LNCaP clone FGC (cell line): ENCODE results near the gene YKT6.

Source experiments
- DNase-seq: peaks from one replicate; pipeline ENCODE4 v3.0.0-alpha.2; 2011; ENCODE audit warnings: low read depth
- H3K4me3 ChIP-seq: 2 replicates; pipeline ENCODE4 v1.5.1; 2011; ENCODE audit warnings: mild to moderate bottlenecking, low read depth, low read length, control low read depth
- CTCF ChIP-seq: IDR thresholded peaks from 2 replicates; pipeline ENCODE4 v1.5.1; 2012; ENCODE audit warnings: mild to moderate bottlenecking; ENCODE audit not compliant: control insufficient read depth, insufficient read depth; ENCODE audit errors: extremely low read depth

Gene YKT6

DNA sequence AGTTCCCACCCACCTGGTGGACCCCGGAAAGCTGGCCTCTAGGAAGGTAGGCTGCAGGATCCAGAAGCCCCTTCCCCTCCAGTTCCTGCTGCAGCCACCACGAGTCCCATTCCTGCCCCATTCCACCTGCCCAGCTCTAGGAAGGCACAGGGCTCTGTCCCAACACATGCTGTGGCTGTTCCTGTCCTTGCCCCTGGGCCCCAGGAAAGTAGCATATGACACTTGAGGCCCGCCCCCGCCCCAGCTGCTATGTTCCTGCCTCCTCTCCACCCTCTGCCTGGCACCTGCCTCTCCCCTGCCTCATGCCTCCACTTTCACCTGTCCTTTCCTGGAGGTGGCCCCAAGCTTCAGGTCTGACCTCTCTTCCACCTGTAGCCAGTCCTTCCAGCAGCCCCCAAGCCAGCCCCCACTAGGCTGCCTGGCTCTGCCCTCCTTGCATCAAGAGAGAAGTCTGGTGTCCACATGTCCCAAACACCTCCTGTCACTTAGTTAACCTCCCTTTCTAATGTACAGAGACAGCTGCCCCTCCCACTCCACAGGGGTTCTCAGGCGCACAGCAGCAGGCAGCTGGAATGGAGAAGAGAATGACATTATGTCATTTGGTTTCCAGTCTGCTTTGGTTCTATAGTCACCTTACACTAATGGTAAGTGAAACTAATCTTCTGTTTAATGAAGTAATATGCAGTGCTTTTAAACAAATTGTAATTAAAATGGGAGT, 22.7 kb downstream of the YKT6 start:
- no peak for DNase-seq
- TF ChIP-seq CTCF: no peak

DNA sequence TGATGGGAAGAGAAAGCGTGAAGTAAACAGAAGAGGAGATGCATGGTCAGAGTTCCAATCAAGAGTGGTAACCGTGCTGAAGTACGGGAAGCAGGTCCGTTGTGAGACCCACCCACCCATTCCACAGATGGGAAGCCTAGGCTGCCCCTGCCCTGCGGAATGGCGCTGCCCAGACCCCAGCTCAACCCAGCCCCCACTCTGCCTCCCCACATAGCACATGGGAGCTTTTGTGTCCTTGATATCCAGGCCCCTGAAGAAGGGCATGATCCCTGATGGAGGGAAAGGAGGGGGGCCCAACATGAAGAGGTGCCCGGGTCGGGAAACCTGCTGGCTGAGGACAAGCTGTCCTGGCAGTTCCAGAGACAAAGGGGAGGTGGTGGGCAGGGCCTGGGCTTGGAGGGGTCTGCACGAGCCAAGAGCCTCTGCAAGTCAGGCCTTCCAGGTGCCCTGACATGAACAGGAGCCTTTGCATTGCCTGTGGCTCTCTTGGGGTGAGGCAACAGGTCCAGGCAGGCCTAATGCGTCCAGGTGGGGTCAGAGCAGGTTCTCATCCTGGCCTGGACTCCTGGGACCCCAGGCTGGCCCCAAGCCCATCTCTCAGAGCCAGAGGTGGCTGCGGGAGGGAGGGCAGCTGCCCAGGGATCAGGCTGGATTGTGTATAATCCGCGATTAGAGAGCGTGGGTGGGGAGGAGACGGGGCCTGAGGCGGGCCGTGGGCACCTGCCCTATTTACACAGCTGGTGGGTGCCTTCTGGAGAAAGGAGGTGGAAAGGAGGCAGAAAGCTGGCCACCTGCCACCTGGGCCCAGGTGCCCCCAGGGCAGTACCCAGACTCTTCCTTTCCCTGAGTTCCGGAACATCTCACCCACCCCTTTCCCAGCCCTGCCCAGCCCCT, 23.5 kb downstream of the YKT6 start:
- DNase-seq: no peak
- TF ChIP-seq CTCF: no peak
- H3K4me3 ChIP-seq: no peak overlapping the region

More for the DNA sequence above, 22.7 kb downstream of the YKT6 start:
- H3K4me3 ChIP-seq: no peak overlapping the region

DNA sequence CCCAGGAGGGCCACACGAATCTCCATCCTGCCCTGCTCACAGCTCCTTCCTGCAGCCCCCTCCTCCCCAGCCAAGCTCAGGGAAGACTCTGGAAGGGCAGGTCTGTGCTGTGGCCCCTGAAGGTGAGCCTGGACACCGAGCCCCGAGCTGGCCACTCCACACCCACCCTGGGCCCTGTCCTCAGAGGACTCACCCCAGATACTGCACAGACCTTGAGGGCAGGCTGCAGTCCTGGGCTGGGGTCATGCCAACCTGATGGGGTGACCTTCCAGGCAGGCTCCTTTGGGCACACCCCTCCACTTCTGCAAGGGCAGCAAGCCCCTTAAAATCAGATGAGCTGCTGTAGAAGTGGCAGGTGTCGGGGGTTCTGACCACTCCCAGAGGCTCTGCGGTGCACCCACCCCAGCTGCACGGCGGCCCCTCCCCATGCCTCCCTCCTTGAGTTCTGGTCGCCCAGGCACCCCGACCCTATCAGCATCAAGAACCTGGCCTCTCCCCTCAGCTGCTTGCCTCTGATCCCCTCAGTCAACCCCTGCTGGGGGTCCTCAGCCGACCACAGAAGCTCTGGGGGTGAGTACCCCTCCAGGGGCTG, 24.3 kb downstream of the YKT6 start:
- TF ChIP-seq CTCF: no peak
- H3K4me3 ChIP-seq: no peak overlapping the region
- DNase-seq: no peak

DNA sequence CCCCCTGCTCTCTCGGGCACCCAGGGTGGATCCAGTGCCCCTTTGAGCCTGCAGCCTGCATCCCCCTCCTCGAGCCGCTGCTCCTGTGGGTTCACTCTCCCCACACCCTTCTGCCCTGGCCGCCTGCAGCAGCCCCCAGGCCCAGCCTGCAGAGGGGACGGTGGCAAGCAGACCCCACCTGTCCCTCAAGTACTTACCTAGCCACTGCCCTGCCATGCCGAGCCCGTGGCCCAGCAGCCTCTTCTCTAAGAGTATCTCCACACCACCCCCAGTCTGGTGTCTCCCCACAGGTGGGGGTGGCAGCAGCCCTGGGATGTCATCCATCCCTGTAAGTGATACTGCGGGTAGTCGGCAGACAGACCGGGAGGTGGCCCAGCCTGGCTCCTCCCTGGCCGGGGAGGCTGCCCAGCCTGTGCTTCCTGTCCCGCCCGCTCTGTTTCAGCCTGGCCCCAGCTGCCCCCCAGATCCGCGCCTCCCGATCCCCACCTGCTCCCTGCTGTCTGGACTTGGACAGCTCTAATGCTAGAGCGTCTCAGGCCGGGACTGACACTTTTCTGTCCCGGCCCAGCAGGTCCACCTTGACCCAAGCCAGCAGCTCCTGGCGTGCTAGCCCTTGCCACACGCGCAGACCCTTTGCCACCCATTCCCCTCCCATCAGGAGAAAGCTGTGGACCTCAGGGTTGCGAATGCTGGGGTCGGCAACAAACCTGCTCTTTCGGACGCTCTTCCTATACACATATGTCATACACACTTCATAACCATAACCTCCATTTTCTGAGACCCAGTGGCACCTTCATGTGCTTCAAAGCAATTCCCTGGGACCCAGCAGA, 25.0 kb downstream of the YKT6 start:
- no peak for TF ChIP-seq CTCF
- DNase-seq: no peak
- no peak overlapping the region for H3K4me3 ChIP-seq

DNA sequence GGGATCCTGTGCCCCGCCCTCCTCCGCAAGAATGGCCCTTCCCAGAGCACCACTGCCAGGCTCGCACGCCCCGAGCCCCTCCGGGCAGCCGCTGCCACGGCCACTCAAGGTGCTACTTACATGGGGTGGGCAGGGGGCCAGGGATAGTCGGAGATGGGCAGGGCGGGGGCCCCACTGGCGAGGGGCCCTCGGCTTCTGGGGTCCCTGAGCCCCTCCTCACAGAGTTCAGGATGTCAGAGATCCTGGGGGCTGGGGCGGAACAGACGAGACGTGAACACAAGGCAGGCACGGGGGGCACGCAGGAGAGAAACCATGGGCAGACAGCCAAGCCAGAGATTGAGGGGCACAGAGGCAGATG, 25.6 kb downstream of the YKT6 start:
- TF ChIP-seq CTCF: no peak
- no peak overlapping the region for H3K4me3 ChIP-seq
- DNase-seq: no peak

- no peak for TF ChIP-seq CTCF
- no peak overlapping the region for H3K4me3 ChIP-seq
- no peak for DNase-seq
Observed at GRCh38 chr7:44227911-44228310, 27.1 kb downstream of the YKT6 start.
